Amniotic epithelial cell (primary cell): ENCODE measurements around the gene TIGD1.

Experiments used
- DNase-seq: peaks from one replicate; pipeline ENCODE4 v3.0.0-alpha.2; 2010; ENCODE audit warnings: low read depth

Gene TIGD1

GRCh38 chr2:232501794-232502390 lies 48.5 kb downstream of the TIGD1 start:
- DNase-seq = no peak

DNA sequence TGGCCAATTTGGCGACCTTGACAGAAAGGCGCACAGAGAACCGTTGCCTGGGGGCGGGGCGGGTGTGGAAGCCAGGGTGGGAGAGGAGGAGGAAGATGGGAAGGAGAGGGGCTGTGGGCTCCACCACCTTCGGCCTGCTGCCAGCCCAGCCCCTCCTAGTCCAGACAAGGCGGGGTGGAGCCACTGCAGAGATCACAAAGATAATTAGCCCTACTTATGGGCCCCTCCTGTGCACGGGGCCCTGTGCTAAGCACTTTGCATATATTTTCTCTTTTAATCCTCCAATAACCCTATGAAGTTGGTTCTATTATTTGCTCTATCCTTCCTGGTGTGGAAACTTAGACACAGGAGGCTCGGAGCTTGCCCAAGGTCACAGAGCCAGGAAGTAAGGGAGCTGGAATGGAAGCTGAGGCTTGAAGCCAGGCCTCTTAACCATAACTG lies 49.0 kb downstream of the TIGD1 start:
- DNase-seq = no peak

DNA sequence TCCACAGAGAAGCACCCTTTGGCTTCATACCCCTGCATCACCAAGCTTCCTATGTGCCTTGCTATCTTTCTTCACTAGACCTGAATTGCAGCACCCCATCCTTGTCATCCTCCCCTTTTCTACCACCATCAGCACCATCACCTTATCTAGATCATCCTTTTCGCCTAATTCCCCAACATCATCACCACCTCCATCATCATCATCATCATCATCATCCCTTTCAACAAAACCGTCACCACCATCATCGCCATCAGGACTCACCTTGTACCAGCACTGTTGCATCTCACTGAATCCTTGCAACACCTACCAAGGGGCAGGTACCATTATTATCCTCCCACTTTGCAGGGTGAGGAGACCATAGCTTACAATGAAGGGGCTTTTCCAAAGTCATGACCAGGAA lies 51.9 kb downstream of the TIGD1 start:
- DNase-seq = no peak
